IMR-90 (cell line): Measurements from ENCODE around the gene SUSD6. TPM values are rescaled to one million over a fixed set of nuclear protein-coding genes. Genes with fewer than 3 reads are reported as not detected.

Experiments used
- ATAC-seq: fragments of 200-7000 bp; cut with Tn5 transposase; 2 replicates; pipeline ENCODE4 v1.9.1; 2020; ENCODE audit warnings: low read depth, mild to moderate bottlenecking, moderate library complexity
- BruUV-seq: library from RNA; stranded (reverse); fragments of 400-500 nt; replicated peaks from 2 replicates; lab custom pipeline; 2021; lab: Mats Ljungman, UMichigan
- CTCF ChIA-PET: fragments of 300-600 bp; formaldehyde crosslinking; extraction: SDS; loops from one replicate; lab custom pipeline; 2021; ENCODE audit warnings: antibody characterized with exemption; lab: Yijun Ruan, JAX
- POLR2A ChIA-PET: fragments of 300-600 bp; sonication (Branson Sonifier 250); formaldehyde crosslinking; loops from one replicate; lab custom pipeline; 2022; ENCODE audit warnings: antibody characterized with exemption; ENCODE audit not compliant: unreplicated experiment; lab: Charles Lee
- DNase-seq: peaks from one replicate; pipeline ENCODE4 v3.0.0; 2013
- H2AFZ ChIP-seq: replicated peaks from 2 replicates; pipeline ENCODE3; 2013; ENCODE audit warnings: low read length, mild to moderate bottlenecking; ENCODE audit not compliant: poor library complexity
- H2AK5ac ChIP-seq: 2 replicates; pipeline ENCODE4 v1.6.1; 2013; ENCODE audit warnings: low read depth, low read length, inconsistent platforms
- H2AK9ac ChIP-seq: replicated peaks from 2 replicates; pipeline ENCODE3; 2013; ENCODE audit warnings: mild to moderate bottlenecking, low read depth, low read length, moderate library complexity; ENCODE audit not compliant: poor library complexity
- H2BK120ac ChIP-seq: 2 replicates; pipeline ENCODE4 v1.6.1; 2013; ENCODE audit warnings: low read depth, low read length, inconsistent platforms
- H2BK15ac ChIP-seq: 3 replicates; pipeline ENCODE4 v1.6.1; 2013; ENCODE audit warnings: low read depth, low read length, inconsistent platforms
- H2BK20ac ChIP-seq: 2 replicates; pipeline ENCODE4 v1.6.1; 2013; ENCODE audit warnings: low read depth, mild to moderate bottlenecking, inconsistent platforms, low read length, moderate library complexity
- H2BK5ac ChIP-seq: 2 replicates; pipeline ENCODE4 v1.6.1; 2013; ENCODE audit warnings: mild to moderate bottlenecking, low read depth, low read length, inconsistent platforms; ENCODE audit not compliant: poor library complexity, severe bottlenecking
- H3K14ac ChIP-seq: replicated peaks from 2 replicates; pipeline ENCODE4 v1.6.1; 2013; ENCODE audit warnings: low read depth, low read length, inconsistent platforms
- H3K18ac ChIP-seq: 2 replicates; pipeline ENCODE4 v1.6.1; 2013; ENCODE audit warnings: low read depth, low read length, control low read depth
- H3K23ac ChIP-seq: 2 replicates; pipeline ENCODE4 v1.6.1; 2013; ENCODE audit warnings: low read depth, low read length, inconsistent platforms
- H3K27ac ChIP-seq: 2 replicates; pipeline ENCODE4 v1.5.1; 2013; ENCODE audit warnings: mild to moderate bottlenecking, control low read depth, low read length; ENCODE audit not compliant: insufficient read depth
- H3K27me3 ChIP-seq: 2 replicates; pipeline ENCODE4 v1.6.1; 2013; ENCODE audit warnings: low read length; ENCODE audit not compliant: control insufficient read depth, insufficient read depth
- H3K36me3 ChIP-seq: 2 replicates; pipeline ENCODE4 v1.6.1; 2013; ENCODE audit warnings: low read length, mixed read lengths; ENCODE audit not compliant: control insufficient read depth, insufficient read depth
- H3K4ac ChIP-seq: 2 replicates; pipeline ENCODE4 v1.6.1; 2013; ENCODE audit warnings: low read depth, low read length, inconsistent platforms
- H3K4me1 ChIP-seq: 2 replicates; pipeline ENCODE4 v1.6.1; 2013; ENCODE audit warnings: low read length, mixed read lengths; ENCODE audit not compliant: control insufficient read depth, insufficient read depth
- H3K4me2 ChIP-seq: 2 replicates; pipeline ENCODE4 v1.6.1; 2013; ENCODE audit warnings: low read depth, mild to moderate bottlenecking, control low read depth, low read length, moderate library complexity
- H3K4me3 ChIP-seq: 2 replicates; pipeline ENCODE4 v1.5.1; 2013; ENCODE audit warnings: low read depth, mild to moderate bottlenecking, control low read depth, low read length, moderate library complexity; ENCODE audit not compliant: insufficient read depth
- H3K56ac ChIP-seq: 2 replicates; pipeline ENCODE4 v1.6.1; 2013; ENCODE audit warnings: low read length, inconsistent platforms; ENCODE audit not compliant: insufficient read depth; ENCODE audit errors: extremely low read depth
- H3K79me1 ChIP-seq, 2 experiments: 2 replicates each; pipeline ENCODE4 v1.6.1; 2013; ENCODE audit warnings: low read length in 2 of 2, inconsistent platforms in 1 of 2, low read depth in 1 of 2
- H3K9ac ChIP-seq: 2 replicates; pipeline ENCODE4 v1.6.1; 2013; ENCODE audit warnings: low read depth, low read length, control low read depth
- H3K9me1 ChIP-seq: 2 replicates; pipeline ENCODE4 v1.6.1; 2013; ENCODE audit warnings: low read length, inconsistent platforms; ENCODE audit not compliant: insufficient read depth
- H3K9me3 ChIP-seq: 2 replicates; pipeline ENCODE4 v1.6.1; 2013; ENCODE audit warnings: low read length; ENCODE audit not compliant: control insufficient read depth, insufficient read depth
- H4K20me1 ChIP-seq: 2 replicates; pipeline ENCODE4 v1.6.1; 2013; ENCODE audit warnings: low read length, inconsistent platforms; ENCODE audit not compliant: insufficient read depth
- H4K5ac ChIP-seq: 2 replicates; pipeline ENCODE4 v1.6.1; 2013; ENCODE audit warnings: mild to moderate bottlenecking, low read depth, low read length, control low read depth
- H4K8ac ChIP-seq, 2 experiments: 2 replicates each; pipeline ENCODE4 v1.6.1; 2013; ENCODE audit warnings: low read depth in 2 of 2, low read length in 2 of 2, control low read depth in 1 of 2, inconsistent platforms in 1 of 2
- H4K91ac ChIP-seq: 2 replicates; pipeline ENCODE4 v1.6.1; 2013; ENCODE audit warnings: low read depth, low read length, inconsistent platforms; ENCODE audit not compliant: insufficient read depth
- CEBPB ChIP-seq: IDR thresholded peaks from 2 replicates; pipeline ENCODE4 v1.6.1; 2012; ENCODE audit warnings: low read depth, low read length, improper control_type of control experiment
- CTCF ChIP-seq: conservative IDR thresholded peaks from 2 replicates; pipeline ENCODE4 v1.5.1; 2012; ENCODE audit warnings: mild to moderate bottlenecking, low read depth, low read length, improper control_type of control experiment
- MAFK ChIP-seq: IDR thresholded peaks from 2 replicates; pipeline ENCODE4 v1.6.1; 2012; ENCODE audit warnings: low read depth, low read length, improper control_type of control experiment
- MAZ ChIP-seq: IDR thresholded peaks from 2 replicates; pipeline ENCODE4 v1.6.1; 2012; ENCODE audit warnings: low read depth, mild to moderate bottlenecking, low read length, improper control_type of control experiment, moderate library complexity, borderline replicate concordance
- MXI1 ChIP-seq: IDR thresholded peaks from 2 replicates; pipeline ENCODE4 v1.6.1; 2012; ENCODE audit warnings: low read depth, mild to moderate bottlenecking, low read length, moderate library complexity, borderline replicate concordance
- WGBS, 2 experiments: methylation state at CpG; one replicate each; pipeline versions ENCODE4 v1.1.5 to v1.1.7; 2013; ENCODE audit warnings: missing lambda C conversion rate in 2 of 2; ENCODE audit not compliant: insufficient read length in 1 of 2; ENCODE audit errors: extremely low coverage in 2 of 2; 5-methylcytosine and 5-hydroxymethylcytosine counted together
- dilution Hi-C: fragments of 300-500 bp; cut with HindIII; formaldehyde crosslinking; loops from one replicate; pipeline ENCODE4 v1.14.3; 2018; ENCODE audit warnings: low sequenced_read_pairs; ENCODE audit not compliant: unreplicated experiment
- in situ Hi-C: fragments of 300-500 bp; cut with MboI; formaldehyde crosslinking; loops from 3 replicates; pipeline ENCODE4 v1.14.3; 2019; ENCODE audit warnings: low sequenced_read_pairs, inconsistent platforms, mixed read lengths
- intact Hi-C: fragments of 100-400 bp; cut with micrococcal nuclease; formaldehyde crosslinking; loops from 2 replicates; pipeline ENCODE4 v1.10.0; 2022
- polyA plus RNA-seq, 3 experiments: library from polyadenylated mRNA; depleted of rRNA; stranded (reverse); fragments of >200 nt; gene quantifications; 2 replicates each; pipeline ENCODE4 v1.2.3, GENCODE V29; 2012; ENCODE audit warnings: low replicate concordance in 1 of 3
- total RNA-seq: library from RNA; depleted of rRNA; stranded (reverse); fragments of >200 nt; gene quantifications from 2 replicates; pipeline ENCODE4 v1.2.3, GENCODE V29; 2012

SUSD6 gene
- total and polyA plus RNA-seq, 2 of the 4 experiments (the other 2 are of a cell fraction): 2.3 to 10.1 TPM

- peaks cover 27% of the 10 kb centered on the region for H3K4me1 ChIP-seq
- no peak for DNase-seq
- peak overlapping the region; percentile 27 for H2BK5ac ChIP-seq
- peak overlapping the region; percentile 66 for H3K4ac ChIP-seq
- H3K4me3 ChIP-seq: no peak overlapping the region
- no peak overlapping the region for H3K9ac ChIP-seq
- 0 out of 2 replicates have a peak, but pooled peaks cover 6% of the 10 kb centered on the region for H4K20me1 ChIP-seq
- no TSS peak for BruUV-seq
- POLR2A ChIA-PET: no interaction called here
- H4K8ac ChIP-seq: peak overlapping the region in 1 of 2 experiments; percentile 53; a peak in 1 of 4 replicates
- H2BK15ac ChIP-seq: no peak overlapping the region
- peaks cover 6 to 39% of the 10 kb centered on the region in 2 experiments; a peak in 3 of 4 replicates for H3K79me1 ChIP-seq
- CTCF ChIA-PET: no interaction called here
- no peak for ATAC-seq
- peak overlapping the region; percentile 3; the same call in 1 of the 2 replicates for H4K91ac ChIP-seq
- H2AK5ac ChIP-seq: peak overlapping the region; percentile 43; the same call in 1 of the 2 replicates
- intact Hi-C loops (loop anchor here (5.0 kb wide), 1 partner anchor 46 kb away; no protein-coding TSS in a partner anchor), in situ Hi-C loops (no loop called here), dilution Hi-C loops (no loop called here)
- H3K36me3 ChIP-seq: peaks cover 27% of the 10 kb centered on the region
- H2BK120ac ChIP-seq: peak overlapping the region; percentile 60
- no peak overlapping the region for H3K56ac ChIP-seq
- peak overlapping the region; percentile 80 for H2AK9ac ChIP-seq
- H3K23ac ChIP-seq: peak overlapping the region; percentile 79
- H3K27me3 ChIP-seq: no peaks in the 10 kb centered on the region
- WGBS, 2 experiments: 58% methylated on average over 2 of the region's 4 CpGs; no CpG with 5 or more reads in 1 of the 2 experiments
- H3K9me3 ChIP-seq: no peaks in the 10 kb centered on the region
- peak overlapping the region; percentile 7; the same call in 1 of the 2 replicates for H3K18ac ChIP-seq
- peak overlapping the region; percentile 58; the same call in 1 of the 2 replicates for H3K14ac ChIP-seq
- H2BK20ac ChIP-seq: peak overlapping the region; percentile 25; the same call in 1 of the 2 replicates
- H3K4me2 ChIP-seq: no peak overlapping the region
- H3K27ac ChIP-seq: no peak overlapping the region; the same call in 1 of the 2 replicates
- no peak overlapping the region for H2AFZ ChIP-seq
- H3K9me1 ChIP-seq: peaks cover 32% of the 10 kb centered on the region
- TF ChIP-seq MAZ: no peak
- no peak for TF ChIP-seq MAFK
- TF ChIP-seq CEBPB: no peak
- TF ChIP-seq CTCF: no peak
- no peak for TF ChIP-seq MXI1
- peak overlapping the region; percentile 22; the same call in 1 of the 2 replicates for H4K5ac ChIP-seq
Observed at GRCh38 chr14:69713209-69713781, 101.9 kb downstream of the SUSD6 start.
